GM21526 (cell line): ENCODE data around the gene LRFN5.

Source experiments
- ATAC-seq: cut with Tn5 transposase; IDR thresholded peaks from one replicate; pipeline ENCODE4 v1.9.1; 2021; ENCODE audit warnings: moderate library complexity; ENCODE audit not compliant: unreplicated experiment, low FRiP score

LRFN5 gene

DNA sequence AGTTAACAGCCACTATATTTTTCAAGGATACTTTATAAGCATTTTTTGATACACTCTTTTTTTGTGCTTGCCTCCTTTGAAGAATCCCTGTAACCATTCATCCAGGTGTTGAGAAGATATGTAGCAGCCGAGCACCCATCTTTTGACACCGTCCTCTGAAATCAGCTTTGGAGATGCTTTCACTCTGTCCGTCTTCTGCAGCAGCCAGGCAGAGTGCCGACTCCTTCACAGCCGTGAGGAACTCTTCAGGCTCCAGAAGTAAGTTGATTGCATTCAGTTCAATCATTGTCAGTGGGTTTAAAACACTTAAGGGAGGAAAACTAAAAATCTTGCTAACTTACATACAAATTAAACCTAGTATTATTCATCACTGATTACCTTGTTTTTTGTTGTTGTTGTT, 160.1 kb downstream of the LRFN5 start:
- no peak for ATAC-seq

DNA sequence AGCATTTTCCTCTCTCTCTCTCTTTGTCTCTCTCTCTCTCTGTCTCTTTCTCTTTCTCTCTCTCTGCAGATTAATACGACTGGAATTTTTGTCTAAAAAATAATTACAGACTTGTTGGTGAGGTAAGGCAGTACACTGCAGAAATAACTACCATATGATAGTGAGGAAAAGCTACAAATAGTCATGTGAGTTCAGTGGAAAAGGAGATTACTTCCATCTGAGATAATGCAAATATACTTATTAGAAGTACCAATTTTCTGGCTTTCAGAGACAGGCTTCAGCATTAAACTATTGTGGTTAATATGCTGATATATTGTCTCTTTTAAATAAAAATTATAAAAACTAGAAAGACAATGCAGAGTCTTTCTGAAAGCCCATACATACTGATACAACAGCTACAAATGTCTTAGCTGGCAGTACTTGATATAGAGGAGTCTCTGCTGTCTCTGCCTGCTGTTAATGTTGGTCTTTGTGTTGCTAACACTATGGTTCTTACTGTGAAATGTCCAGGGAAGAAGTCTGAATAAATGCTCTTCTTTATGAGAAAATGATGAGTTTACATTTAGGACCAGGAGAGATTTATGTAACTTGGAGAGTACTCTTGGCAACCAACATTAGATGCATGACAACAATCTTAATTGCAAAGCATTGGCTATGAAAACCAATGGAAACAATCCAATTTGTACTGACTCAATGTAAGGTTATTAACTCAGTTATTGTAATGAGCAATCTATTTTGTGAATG, 167.0 kb downstream of the LRFN5 start:
- ATAC-seq, result no peak

GRCh38 chr14:41782511-41782910, 175.8 kb downstream of the LRFN5 start:
- ATAC-seq, result no peak

DNA sequence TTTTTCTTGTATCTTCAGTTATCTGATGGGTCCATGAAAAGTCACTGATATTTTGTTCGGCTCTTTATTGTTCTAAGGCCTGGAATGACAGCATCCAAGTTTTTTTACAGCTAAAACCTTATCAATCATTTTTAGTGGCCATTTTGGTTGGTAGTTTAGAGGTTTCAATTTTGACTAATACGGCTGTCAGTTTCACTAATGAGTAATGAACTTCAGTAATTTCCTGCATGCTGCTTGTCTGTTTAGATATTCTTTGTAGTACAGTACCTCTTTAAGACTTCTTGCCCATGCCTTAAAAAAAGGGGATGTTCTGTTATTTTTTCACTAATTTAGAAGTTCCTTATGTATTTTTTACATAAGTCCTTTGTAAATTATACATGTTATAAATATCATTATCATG, 176.7 kb downstream of the LRFN5 start:
- ATAC-seq, result no peak

- no peak for ATAC-seq
Measured at GRCh38 chr14:41785696-41786095, 179.0 kb downstream of the LRFN5 start.

GRCh38 chr14:41799817-41800216, 193.1 kb downstream of the LRFN5 start:
- ATAC-seq, result no peak

DNA sequence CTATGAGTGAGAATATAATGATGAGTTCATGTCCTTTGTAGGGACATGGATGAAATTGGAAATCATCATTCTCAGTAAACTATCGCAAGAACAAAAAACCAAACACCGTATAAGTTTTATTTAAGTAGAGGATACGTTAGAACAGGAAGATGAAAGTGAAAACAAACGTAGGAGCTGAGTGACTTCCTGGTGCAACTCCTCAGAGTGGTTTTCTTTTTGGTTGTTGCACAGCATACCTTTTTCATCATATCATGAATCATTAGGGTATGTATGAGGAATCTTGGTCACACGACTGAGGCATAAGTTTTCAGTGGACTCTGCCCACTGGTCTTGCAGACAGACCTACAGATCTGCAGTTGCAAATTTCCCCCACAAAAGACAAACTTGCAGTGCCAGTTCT, 199.0 kb downstream of the LRFN5 start:
- no peak for ATAC-seq

GRCh38 chr14:41806366-41806975, 199.8 kb downstream of the LRFN5 start:
- no peak for ATAC-seq

DNA sequence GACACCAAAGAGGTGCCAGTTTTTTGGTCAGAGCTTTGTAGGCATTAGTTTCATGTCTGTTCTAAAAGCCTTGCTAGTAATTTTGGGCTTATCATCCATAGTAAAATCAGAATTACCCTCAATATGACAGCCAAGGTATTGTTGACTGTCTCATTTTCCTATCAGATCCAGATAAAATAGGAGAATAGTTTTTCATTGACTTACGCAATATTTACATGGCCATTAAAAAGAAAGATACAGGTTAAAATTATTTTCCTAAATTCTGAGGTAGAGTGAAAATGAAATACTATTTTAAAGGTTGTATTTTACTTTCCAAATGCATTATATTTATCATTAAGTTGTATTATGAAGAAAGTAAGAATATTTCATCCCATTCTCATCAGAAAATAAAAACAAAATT, 203.7 kb downstream of the LRFN5 start:
- ATAC-seq, result no peak

GRCh38 chr14:41817626-41818025, 210.9 kb downstream of the LRFN5 start:
- no peak for ATAC-seq

DNA sequence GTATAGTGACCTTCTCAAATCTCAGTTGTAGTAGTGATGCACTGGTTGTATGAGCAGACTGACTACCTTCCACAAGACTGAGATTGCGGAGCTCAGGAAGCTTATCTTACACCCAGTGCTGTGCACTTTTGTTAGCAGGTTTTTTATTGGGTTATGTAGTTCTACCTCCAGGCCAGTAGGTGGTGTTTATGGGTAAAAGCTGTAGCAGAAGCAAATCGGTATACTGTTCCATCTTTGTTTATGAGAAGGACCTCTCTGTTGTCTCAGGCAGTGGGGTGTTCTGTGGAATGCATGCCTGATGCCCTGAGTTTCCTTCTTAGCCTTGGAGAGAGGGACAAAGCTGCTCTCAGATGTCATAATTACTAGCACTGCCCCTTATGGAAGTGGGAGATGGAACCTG, 217.8 kb downstream of the LRFN5 start:
- ATAC-seq, result no peak

DNA sequence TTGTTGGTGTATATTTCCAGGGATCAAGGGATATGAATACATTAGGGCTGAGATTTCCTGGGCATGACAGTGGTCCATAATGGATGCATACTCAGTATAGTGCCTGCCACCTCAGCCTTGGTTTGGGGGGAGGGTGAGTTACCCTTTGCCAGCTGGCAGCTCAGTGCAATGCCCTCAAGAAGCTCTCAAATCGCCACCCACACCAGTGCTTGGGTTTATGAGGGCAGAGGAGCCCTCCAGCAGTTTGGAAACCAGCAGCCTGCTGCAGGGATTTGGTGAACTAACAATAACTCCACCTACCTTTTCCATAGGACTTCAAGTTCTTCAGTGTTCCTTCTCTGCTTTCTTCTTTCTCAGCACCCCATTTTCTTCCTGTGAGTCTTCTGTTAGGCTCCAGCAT, 218.9 kb downstream of the LRFN5 start:
- no peak for ATAC-seq

GRCh38 chr14:41830714-41831406, 224.2 kb downstream of the LRFN5 start:
- ATAC-seq, result no peak

- no peak for ATAC-seq
Measured at GRCh38 chr14:41839661-41840060, 233.0 kb downstream of the LRFN5 start.

DNA sequence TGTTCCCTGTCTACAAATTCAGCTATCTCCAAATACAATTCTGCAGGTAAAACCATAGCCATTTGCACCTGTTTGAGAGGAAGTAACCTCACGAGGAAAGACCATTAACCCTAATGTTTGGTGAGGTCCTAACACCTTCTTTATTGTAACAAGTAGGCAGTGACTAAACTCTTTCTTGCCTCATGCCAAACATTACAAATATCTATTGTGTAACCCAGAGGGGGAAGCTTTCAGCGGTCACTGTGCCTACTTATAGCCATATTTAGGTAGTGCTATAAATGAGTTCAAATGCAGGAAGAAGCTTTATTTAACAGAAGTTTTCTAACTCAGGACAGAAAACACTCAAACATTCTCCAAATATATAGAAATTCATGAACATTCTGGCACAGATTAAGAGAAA, 252.7 kb downstream of the LRFN5 start:
- no peak for ATAC-seq

DNA sequence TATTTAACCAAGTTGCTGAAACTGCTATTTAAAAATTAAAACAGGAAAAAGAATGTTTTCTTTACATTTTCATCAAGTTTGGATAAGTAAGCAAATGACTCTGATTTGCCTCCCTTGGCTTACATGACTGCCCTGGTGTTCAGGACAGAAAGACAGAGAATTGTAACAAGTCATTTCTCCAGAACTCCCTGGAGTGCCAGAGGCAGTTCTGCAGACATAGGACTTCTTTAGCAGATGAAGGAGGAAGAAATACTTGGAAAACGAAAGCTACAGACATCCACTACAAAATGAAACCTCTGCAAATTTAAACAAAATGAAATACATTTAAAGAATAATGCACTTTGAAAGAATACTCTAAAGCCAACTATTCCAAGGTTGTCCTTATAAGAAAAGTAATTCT, 253.9 kb downstream of the LRFN5 start:
- ATAC-seq, result no peak

DNA sequence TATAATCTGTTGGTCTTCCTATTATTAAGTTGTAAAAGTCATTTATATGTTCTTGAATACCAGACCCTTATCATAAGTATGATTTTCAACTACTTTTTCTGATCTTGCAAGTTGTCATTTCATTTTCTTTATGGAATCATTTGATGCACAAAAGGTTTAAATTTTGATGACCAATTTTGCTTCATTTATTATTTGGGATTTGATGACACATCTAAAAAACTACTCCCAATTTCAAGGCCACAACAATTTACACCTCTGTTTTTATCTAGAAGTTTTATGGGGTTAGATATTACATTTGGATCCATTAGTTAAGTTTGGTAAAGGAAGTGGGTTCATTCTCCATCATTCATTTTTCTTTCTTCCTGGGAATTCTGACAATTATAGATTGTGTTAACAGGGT, 259.2 kb downstream of the LRFN5 start:
- ATAC-seq, result no peak

DNA sequence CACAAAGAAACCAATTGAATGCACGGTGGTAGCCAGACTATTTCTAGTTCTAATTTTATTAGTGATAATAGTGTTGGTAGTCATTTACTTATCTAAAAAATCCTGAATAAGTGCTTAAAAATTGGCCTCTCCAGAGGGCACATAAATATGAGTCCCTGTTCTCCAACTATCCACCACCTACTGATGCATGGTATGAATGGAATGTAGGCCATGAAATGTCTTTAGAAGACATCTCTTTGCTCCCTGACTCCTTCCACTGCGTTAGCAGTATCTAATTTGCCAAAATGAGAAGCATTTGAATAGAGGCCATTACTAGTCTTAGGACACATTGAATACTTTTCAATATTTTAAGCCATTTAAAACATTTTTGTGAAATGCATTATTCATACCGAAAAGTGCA, 261.7 kb downstream of the LRFN5 start:
- ATAC-seq, result no peak

GRCh38 chr14:41872931-41873685, 266.4 kb downstream of the LRFN5 start:
- no peak for ATAC-seq

GRCh38 chr14:41873686-41874317, 267.1 kb downstream of the LRFN5 start:
- no peak for ATAC-seq

DNA sequence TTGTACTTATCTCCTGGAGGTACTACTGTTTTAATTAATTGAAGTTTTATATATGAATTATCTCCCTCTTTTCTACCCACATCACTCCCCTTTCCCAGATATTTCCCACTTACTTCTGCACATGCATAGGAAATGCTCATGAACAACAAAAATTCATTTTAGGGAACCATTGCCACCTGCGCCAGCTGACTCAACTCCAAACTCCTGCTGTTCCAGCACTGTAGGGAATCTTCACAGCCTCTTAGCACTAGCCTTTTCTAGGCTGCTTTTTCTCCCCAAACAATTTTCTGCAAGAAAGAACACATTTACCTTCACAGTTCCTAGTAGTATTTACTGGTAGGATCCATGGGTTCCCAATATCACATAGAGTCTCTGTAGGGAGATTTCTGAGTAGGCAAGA, 268.4 kb downstream of the LRFN5 start:
- no peak for ATAC-seq
